Breast epithelium (tissue), 4 donors: ENCODE data around the gene SNX15. TPM values are rescaled to one million over a fixed set of nuclear protein-coding genes. Genes with fewer than 3 reads are reported as not detected.

Source experiments
- DNase-seq, 2 donors: peaks; one replicate each; pipeline ENCODE4 v3.0.0-alpha.2; 2019; ENCODE audit warnings: low spot score in 2 of 2
- H3K27ac ChIP-seq, 2 donors: fragments of 200-600 bp; sonication (generic) in 1 of 2; one replicate each; pipeline ENCODE4 v1.5.1; 2016 to 2019; ENCODE audit warnings: mild to moderate bottlenecking in 1 of 2
- H3K27me3 ChIP-seq, 2 donors: fragments of 200-600 bp; sonication (generic) in 1 of 2; one replicate each; pipeline versions ENCODE4 v1.5.1 to v1.6.0; 2017 to 2019; ENCODE audit warnings: control low read depth in 1 of 2, mild to moderate bottlenecking in 1 of 2
- H3K36me3 ChIP-seq: fragments of 200-600 bp; one replicate; pipeline ENCODE4 v1.5.1; 2019
- H3K4me1 ChIP-seq, 2 donors: fragments of 200-600 bp; sonication (generic); one replicate each; pipeline ENCODE4 v1.5.1; 2016 to 2019; ENCODE audit warnings: control low read depth in 1 of 2
- H3K4me3 ChIP-seq, 3 donors: fragments of 200-600 bp; sonication (generic); 1 replicate in 2 of 3; 2 replicates in 1 of 3; pipeline ENCODE4 v1.5.1; 2016 to 2019; ENCODE audit warnings: mild to moderate bottlenecking in 3 of 3, moderate library complexity in 2 of 3
- H3K9me3 ChIP-seq, 2 donors: fragments of 200-600 bp; sonication (generic) in 1 of 2; one replicate each; pipeline ENCODE4 v1.5.1; 2016 to 2019; ENCODE audit warnings: control low read depth in 1 of 2
- CTCF ChIP-seq, 3 donors: fragments of 450-650 bp; IDR thresholded peaks; one replicate each; pipeline ENCODE4 v1.5.1; 2016 to 2017; ENCODE audit warnings: antibody characterized with exemption in 3 of 3, mild to moderate bottlenecking in 3 of 3, moderate library complexity in 3 of 3
- POLR2A ChIP-seq: fragments of 450-650 bp; IDR thresholded peaks from one replicate; pipeline ENCODE4 v1.6.1; 2016; ENCODE audit warnings: antibody characterized with exemption, mild to moderate bottlenecking, moderate library complexity
- POLR2AphosphoS5 ChIP-seq, 3 donors: sonication (generic); formaldehyde crosslinking; IDR thresholded peaks; one replicate each; pipeline ENCODE4 v1.6.1; 2017; ENCODE audit warnings: antibody characterized with exemption in 3 of 3
- intact Hi-C: fragments of 100-400 bp; cut with DNase I; formaldehyde crosslinking; loops from one replicate; pipeline ENCODE4 v1.15.1; 2023; ENCODE audit warnings: low total_unique reads
- total RNA-seq, 3 donors: library from RNA; depleted of rRNA; stranded (reverse); fragments of >200 nt; gene quantifications; one replicate each; pipeline ENCODE4 v1.1.0, GENCODE V29; 2016

The SNX15 gene
- total RNA-seq, 3 donors from 2014 or later: 17.0 to 22.7 (median 17.1) TPM

- intact Hi-C loops: no loop called here
- Histone ChIP-seq H3K4me1 (no peaks in the 10 kb centered on the region), H3K36me3 (no peaks in the 10 kb centered on the region), H3K4me3 (no peak overlapping the region), H3K27me3 (no peaks in the 10 kb centered on the region), H3K9me3 (no peaks in the 10 kb centered on the region), H3K27ac (no peak overlapping the region)
- TF ChIP-seq POLR2A (no peak), POLR2AphosphoS5 (IDR thresholded peaks at IDR 0.05) (no peak), CTCF (IDR thresholded peaks at IDR 0.05) (no peak)
- DNase-seq: no peak
Measured at GRCh38 chr11:65060913-65061408, 33.7 kb downstream of the SNX15 start.

- Histone ChIP-seq H3K4me1 (no peaks in the 10 kb centered on the region), H3K27me3 (no peaks in the 10 kb centered on the region), H3K27ac (no peak overlapping the region), H3K36me3 (no peaks in the 10 kb centered on the region), H3K9me3 (no peaks in the 10 kb centered on the region), H3K4me3 (no peak overlapping the region)
- intact Hi-C loops: no loop called here
- TF ChIP-seq POLR2A (no peak), CTCF (IDR thresholded peaks at IDR 0.05) (no peak), POLR2AphosphoS5 (IDR thresholded peaks at IDR 0.05) (no peak)
- no peak for DNase-seq
Measured at GRCh38 chr11:65063532-65063931, 36.3 kb downstream of the SNX15 start.

GRCh38 chr11:65064847-65065240 is 37.6 kb downstream of the SNX15 start:
- TF ChIP-seq CTCF (IDR thresholded peaks at IDR 0.05) (no peak), POLR2A (no peak), POLR2AphosphoS5 (IDR thresholded peaks at IDR 0.05) (no peak)

GRCh38 chr11:65065851-65066250 is 38.6 kb downstream of the SNX15 start:
- no peaks in the 10 kb centered on the region for H3K4me1 ChIP-seq
- no peak overlapping the region for H3K4me3 ChIP-seq
- no peaks in the 10 kb centered on the region for H3K36me3 ChIP-seq
- intact Hi-C loops: no loop called here
- DNase-seq: no peak
- H3K27ac ChIP-seq: no peak overlapping the region
- H3K9me3 ChIP-seq: no peaks in the 10 kb centered on the region
- H3K27me3 ChIP-seq: no peaks in the 10 kb centered on the region
- TF ChIP-seq POLR2AphosphoS5 (IDR thresholded peaks at IDR 0.05) (no peak), CTCF (IDR thresholded peaks at IDR 0.05) (no peak), POLR2A (no peak)

More at GRCh38 chr11:65064847-65065240, 37.6 kb downstream of the SNX15 start:
- no peaks in the 10 kb centered on the region for H3K27me3 ChIP-seq
- no peak for DNase-seq
- no peak overlapping the region for H3K4me3 ChIP-seq
- H3K27ac ChIP-seq: no peak overlapping the region
- no peaks in the 10 kb centered on the region for H3K4me1 ChIP-seq
- no peaks in the 10 kb centered on the region for H3K9me3 ChIP-seq
- H3K36me3 ChIP-seq: no peaks in the 10 kb centered on the region
- intact Hi-C loops: no loop called here

GRCh38 chr11:65066315-65066714 is 39.1 kb downstream of the SNX15 start:
- no peak for TF ChIP-seq CTCF (IDR thresholded peaks at IDR 0.05)
- no peak for TF ChIP-seq POLR2A
- no peak for TF ChIP-seq POLR2AphosphoS5 (IDR thresholded peaks at IDR 0.05)
- intact Hi-C loops: no loop called here
- DNase-seq: no peak
- Histone ChIP-seq H3K4me3 (no peak overlapping the region), H3K4me1 (no peaks in the 10 kb centered on the region), H3K36me3 (no peaks in the 10 kb centered on the region), H3K9me3 (no peaks in the 10 kb centered on the region), H3K27me3 (no peaks in the 10 kb centered on the region), H3K27ac (no peak overlapping the region)
